Activated B cell treated with CpG ODN at 0.5 μM for 24 hours (primary cell): ENCODE results near the gene ANO10. TPM values are rescaled to one million over a fixed set of nuclear protein-coding genes. Genes with fewer than 3 reads are reported as not detected.
A peak's percentile ranks its signal among the peaks of the same experiment; 100 is the strongest.

Source experiments
- ATAC-seq: fragments of 200-7000 bp; cut with Tn5 transposase; one replicate; pipeline ENCODE4 v1.10.0; 2021; ENCODE audit warnings: low read depth, mild to moderate bottlenecking, moderate library complexity
- CTCF ChIA-PET: fragments of 350-600 bp; sonication (Branson Sonifier 250); formaldehyde crosslinking; loops from one replicate; lab custom pipeline; 2021; ENCODE audit warnings: antibody characterized with exemption; lab: Charles Lee
- POLR2A ChIA-PET: fragments of 350-600 bp; sonication (Branson Sonifier 250); formaldehyde crosslinking; loops from one replicate; lab custom pipeline; 2021; ENCODE audit warnings: antibody characterized with exemption; lab: Charles Lee
- DNase-seq: peaks from one replicate; pipeline ENCODE4 v3.0.0; 2022
- H3K27ac Mint-ChIP-seq: one replicate; pipeline ENCODE4 v1.8.0; 2020; ENCODE audit warnings: mixed read lengths
- H3K27me3 Mint-ChIP-seq: one replicate; pipeline ENCODE4 v1.8.0; 2021; ENCODE audit warnings: mixed read lengths
- H3K36me3 Mint-ChIP-seq: one replicate; pipeline ENCODE4 v1.8.0; 2021; ENCODE audit warnings: low read depth, mixed read lengths
- H3K4me1 Mint-ChIP-seq: one replicate; pipeline ENCODE4 v1.8.0; 2021; ENCODE audit warnings: mixed read lengths
- H3K4me3 Mint-ChIP-seq: one replicate; pipeline ENCODE4 v1.8.0; 2020; ENCODE audit warnings: mild to moderate bottlenecking, mixed read lengths
- H3K9me3 Mint-ChIP-seq: one replicate; pipeline ENCODE4 v1.8.0; 2020; ENCODE audit warnings: mixed read lengths
- CTCF ChIP-seq: fragments of 200-600 bp; IDR thresholded peaks from one replicate; pipeline ENCODE4 v1.8.0; 2022; ENCODE audit warnings: antibody characterized with exemption, mild to moderate bottlenecking
- intact Hi-C: fragments of 100-400 bp; cut with micrococcal nuclease; formaldehyde crosslinking; loops from one replicate; pipeline ENCODE4 v1.15.1; 2024
- total RNA-seq: library from RNA; stranded (reverse); gene quantifications from 2 replicates; pipeline ENCODE4 v1.2.3, GENCODE V29; 2022

The ANO10 gene
- total RNA-seq, 1 donor from 2014 or later = 6.4 TPM

DNA sequence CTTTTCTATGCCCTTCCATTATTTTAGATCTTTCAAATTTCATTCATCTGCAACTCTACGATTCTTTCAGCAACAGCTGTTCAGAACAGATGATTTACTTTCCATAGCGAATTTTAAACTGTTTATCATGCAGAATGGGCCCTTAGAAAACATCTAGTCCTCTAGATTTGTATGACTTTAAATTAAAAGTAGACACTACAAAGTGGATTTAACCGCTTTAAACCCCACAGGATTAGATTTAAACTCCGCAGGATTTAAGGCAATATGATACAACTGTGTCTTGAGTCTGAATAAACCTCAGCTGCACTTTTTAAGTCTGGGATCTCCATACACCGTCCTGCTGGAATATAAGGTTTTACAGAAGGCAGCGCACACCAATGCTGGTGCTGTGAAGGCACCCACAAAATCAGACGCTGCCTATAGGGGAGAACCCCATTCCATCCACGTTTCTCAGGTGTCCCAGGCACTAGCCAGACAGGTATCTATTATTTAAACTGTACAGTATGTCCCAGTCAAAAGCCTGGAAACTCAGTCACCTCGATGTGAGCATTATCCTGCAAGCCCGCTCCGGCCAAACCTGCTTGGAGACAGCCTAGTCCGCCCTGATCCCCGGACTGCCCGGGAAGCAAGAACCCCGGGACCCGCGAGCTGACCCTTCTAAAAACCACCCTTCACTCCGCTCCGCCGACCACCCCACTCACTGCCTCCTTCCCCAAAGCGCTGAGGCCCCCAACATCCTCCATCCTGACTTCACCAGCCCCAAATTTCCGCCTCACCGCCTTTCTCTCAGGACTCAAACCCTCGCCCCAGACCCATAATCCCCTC lies 768 bp downstream of the ANO10 start:
- no peaks in the 10 kb centered on the region for H3K36me3 Mint-ChIP-seq
- no peak for DNase-seq
- peak overlapping the region; percentile 53 for H3K27ac Mint-ChIP-seq
- ATAC-seq = no peak
- peak overlapping the region; percentile 88 for H3K4me3 Mint-ChIP-seq
- intact Hi-C loops = loop anchor here (1.0 to 5.0 kb wide), 4 partner anchors 335 to 1356 kb away; partner anchors contain the start of genes EXOSC7, SNRK, TMEM42 and ZDHHC3
- peaks cover 13% of the 10 kb centered on the region for H3K4me1 Mint-ChIP-seq
- no peak for TF ChIP-seq CTCF
- no peaks in the 10 kb centered on the region for H3K9me3 Mint-ChIP-seq
- POLR2A ChIA-PET = interaction anchor here (1.0 to 1.5 kb wide), 2 partner anchors 70 to 717 kb away, joined by 5 to 6 read pairs; partner anchors contain the start of gene TCAIM
- no peaks in the 10 kb centered on the region for H3K27me3 Mint-ChIP-seq
- CTCF ChIA-PET = no interaction called here

DNA sequence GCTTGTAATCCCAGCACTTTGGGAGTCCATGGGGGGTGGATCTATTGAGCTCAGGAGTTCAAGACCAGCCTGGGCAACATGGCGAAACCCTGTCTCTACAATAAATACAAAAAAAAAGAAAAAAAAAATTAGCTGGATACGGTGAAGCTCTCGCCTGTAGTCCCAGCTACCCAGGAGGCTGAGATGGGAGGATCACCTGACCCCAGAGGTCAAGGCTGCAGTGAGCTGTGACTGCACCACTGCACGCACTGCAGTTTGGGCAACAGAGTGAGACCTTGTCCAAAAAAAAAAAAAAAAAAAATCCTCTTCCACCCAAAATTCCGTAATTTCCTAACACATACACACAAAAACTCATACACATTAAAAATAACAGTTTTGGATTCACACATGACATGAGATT lies 2.2 kb downstream of the ANO10 start:
- DNase-seq (no peak), ATAC-seq (no peak)
- Mint-ChIP-seq H3K36me3 (no peaks in the 10 kb centered on the region), H3K9me3 (no peaks in the 10 kb centered on the region), H3K4me3 (no peak overlapping the region), H3K4me1 (peaks cover 13% of the 10 kb centered on the region), H3K27ac (no peak overlapping the region), H3K27me3 (no peaks in the 10 kb centered on the region)
- CTCF ChIA-PET = no interaction called here
- intact Hi-C loops = no loop called here
- POLR2A ChIA-PET = no interaction called here
- TF ChIP-seq CTCF = no peak

- no peak for ATAC-seq
- TF ChIP-seq CTCF = no peak
- no peak for DNase-seq
- ChIA-PET CTCF (no interaction called here), POLR2A (no interaction called here)
- no peaks in the 10 kb centered on the region for H3K9me3 Mint-ChIP-seq
- intact Hi-C loops = no loop called here
- no peaks in the 10 kb centered on the region for H3K36me3 Mint-ChIP-seq
- no peak overlapping the region for H3K27ac Mint-ChIP-seq
- no peak overlapping the region for H3K4me3 Mint-ChIP-seq
- H3K4me1 Mint-ChIP-seq = peaks cover 13% of the 10 kb centered on the region
- H3K27me3 Mint-ChIP-seq = no peaks in the 10 kb centered on the region
These were observed 3.7 kb downstream of the ANO10 start for GRCh38 chr3:43618142-43618541.

DNA sequence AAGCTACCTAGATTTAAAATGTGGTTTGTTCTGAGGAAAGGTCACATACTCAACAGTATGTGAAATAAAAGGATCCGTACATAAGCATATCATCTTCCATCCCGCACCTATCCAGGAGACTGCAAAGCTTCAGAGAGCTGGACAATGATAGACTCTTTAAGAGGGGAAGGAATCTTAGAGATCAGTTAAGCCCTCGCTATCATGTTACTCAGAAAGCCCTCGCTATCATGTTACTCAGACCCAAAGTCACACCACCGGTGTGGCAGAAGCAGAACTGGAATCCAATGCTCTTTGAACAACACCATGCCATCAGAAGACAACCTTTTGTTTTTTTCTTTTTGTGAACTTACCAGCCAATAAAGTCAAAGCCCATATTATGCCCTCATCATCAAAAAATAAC lies 5.8 kb downstream of the ANO10 start:
- H3K27ac Mint-ChIP-seq = no peak overlapping the region
- H3K9me3 Mint-ChIP-seq = no peaks in the 10 kb centered on the region
- H3K27me3 Mint-ChIP-seq = no peaks in the 10 kb centered on the region
- no peaks in the 10 kb centered on the region for H3K36me3 Mint-ChIP-seq
- intact Hi-C loops = no loop called here
- no peak for DNase-seq
- CTCF ChIA-PET = no interaction called here
- no peak for TF ChIP-seq CTCF
- POLR2A ChIA-PET = no interaction called here
- peaks cover under 1% of the 10 kb centered on the region for H3K4me1 Mint-ChIP-seq
- no peak overlapping the region for H3K4me3 Mint-ChIP-seq
- no peak for ATAC-seq

GRCh38 chr3:43615133-43615532 lies 6.7 kb downstream of the ANO10 start:
- POLR2A ChIA-PET = no interaction called here
- no peaks in the 10 kb centered on the region for H3K9me3 Mint-ChIP-seq
- CTCF ChIA-PET = no interaction called here

More at GRCh38 chr3:43615133-43615532, 6.7 kb downstream of the ANO10 start:
- Mint-ChIP-seq H3K4me3 (no peak overlapping the region), H3K27ac (no peak overlapping the region), H3K4me1 (no peaks in the 10 kb centered on the region), H3K36me3 (no peaks in the 10 kb centered on the region), H3K27me3 (no peaks in the 10 kb centered on the region)
- intact Hi-C loops = no loop called here
- DNase-seq = no peak
- no peak for ATAC-seq
- TF ChIP-seq CTCF = no peak
